SIG-M5 (cell line): ENCODE measurements around the gene OOSP1.
"Not testable (repeated sequence)": the region's sequence is repeated elsewhere in the genome, so short reads cannot be mapped to it uniquely, and the experiment has no call there.

Source experiments
- DNase-seq: peaks from one replicate; lab custom pipeline; 2025; lab: John Stamatoyannopoulos, UW

The OOSP1 gene

GRCh38 chr11:59960502-59961381 lies 22.5 kb downstream of the OOSP1 start:
- DNase-seq = no peak

GRCh38 chr11:59962107-59962482 lies 23.9 kb downstream of the OOSP1 start:
- DNase-seq = no peak

GRCh38 chr11:59963733-59964132 lies 25.5 kb downstream of the OOSP1 start, which contains the start of gene OOSP4A:
TSS of gene OOSP4A (plus strand) at chr11:59964033. CDS start at chr11:59964033, 0 bp downstream.
- DNase-seq = no peak

GRCh38 chr11:59965424-59965823 lies 27.2 kb downstream of the OOSP1 start:
- no peak for DNase-seq

- DNase-seq = no peak
These were observed 28.0 kb downstream of the OOSP1 start for GRCh38 chr11:59966201-59966600.

- DNase-seq = no peak
These were observed 29.6 kb downstream of the OOSP1 start for GRCh38 chr11:59967677-59968394.

- no peak for DNase-seq
These were observed 30.2 kb downstream of the OOSP1 start for GRCh38 chr11:59968395-59968783.

GRCh38 chr11:59973097-59973496 lies 34.9 kb downstream of the OOSP1 start:
- DNase-seq = no peak

GRCh38 chr11:59981106-59981770 lies 43.0 kb downstream of the OOSP1 start:
- no peak for DNase-seq

- DNase-seq = not testable (repeated sequence)
These were observed 43.8 kb downstream of the OOSP1 start for GRCh38 chr11:59982037-59982436.

- DNase-seq = no peak
These were observed 45.0 kb downstream of the OOSP1 start for GRCh38 chr11:59983212-59983611.

- no peak for DNase-seq
These were observed 46.1 kb downstream of the OOSP1 start for GRCh38 chr11:59984368-59984767.

GRCh38 chr11:59990421-59990820 lies 52.2 kb downstream of the OOSP1 start:
- no peak for DNase-seq

- no peak for DNase-seq
These were observed 54.2 kb downstream of the OOSP1 start for GRCh38 chr11:59992425-59992824.

- DNase-seq = no peak
These were observed 59.6 kb downstream of the OOSP1 start for GRCh38 chr11:59997800-59998199.

- no peak for DNase-seq
These were observed 61.5 kb downstream of the OOSP1 start for GRCh38 chr11:59999691-60000090.

GRCh38 chr11:60003729-60004128 lies 65.5 kb downstream of the OOSP1 start:
- no peak for DNase-seq

GRCh38 chr11:60005360-60005759 lies 67.1 kb downstream of the OOSP1 start:
- DNase-seq = no peak
